Fibroblast of skin of left biceps (primary cell): Measurements from ENCODE around the gene TMEM88.
"Not testable (repeated sequence)": the region's sequence is repeated elsewhere in the genome, so short reads cannot be mapped to it uniquely, and the experiment has no call there.

Experiments used
- DNase-seq, 2 experiments: peaks; one replicate each; pipeline ENCODE4 v3.0.0-alpha.2; 2013; ENCODE audit warnings: low read depth in 2 of 2

TMEM88 gene

DNA sequence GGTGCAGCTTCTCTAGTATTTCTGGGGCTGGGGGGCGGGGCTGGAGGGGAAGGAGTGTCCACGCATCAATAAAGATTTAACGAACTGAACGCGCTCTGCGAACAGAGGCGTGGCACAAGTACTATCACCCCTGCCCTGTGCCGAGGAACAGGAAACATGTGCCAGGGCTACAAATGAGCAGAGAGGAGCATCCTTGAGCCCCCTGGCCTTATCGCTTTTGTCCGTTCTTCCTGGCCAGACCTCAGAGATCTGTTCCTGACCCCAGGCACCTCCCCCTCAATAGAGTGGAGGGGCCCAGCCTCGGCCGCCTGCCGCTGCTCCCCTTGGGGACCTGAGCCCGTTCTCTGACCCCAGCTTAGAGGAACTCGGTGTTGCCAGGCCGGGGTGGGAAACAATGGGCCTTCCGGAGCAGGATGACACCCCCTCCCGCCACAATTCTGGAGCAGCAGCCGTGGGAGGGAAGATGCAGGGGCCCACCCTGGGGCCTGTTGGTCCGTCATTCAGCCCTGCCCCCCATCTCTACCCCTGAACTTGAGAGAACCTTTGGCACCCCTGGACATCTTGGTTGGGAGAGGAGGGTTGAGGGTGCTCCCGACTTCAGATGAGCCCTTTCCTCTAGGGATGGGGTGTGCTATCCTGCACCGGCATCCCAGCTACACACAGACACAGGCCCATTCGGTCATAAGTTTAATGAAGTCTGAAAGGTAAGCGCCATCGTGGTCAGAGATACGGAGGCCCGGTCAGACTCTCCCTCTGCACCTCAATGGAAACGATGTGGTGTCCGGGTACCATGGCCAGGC is 1.3 kb downstream of the TMEM88 start:
- no peak for DNase-seq

DNA sequence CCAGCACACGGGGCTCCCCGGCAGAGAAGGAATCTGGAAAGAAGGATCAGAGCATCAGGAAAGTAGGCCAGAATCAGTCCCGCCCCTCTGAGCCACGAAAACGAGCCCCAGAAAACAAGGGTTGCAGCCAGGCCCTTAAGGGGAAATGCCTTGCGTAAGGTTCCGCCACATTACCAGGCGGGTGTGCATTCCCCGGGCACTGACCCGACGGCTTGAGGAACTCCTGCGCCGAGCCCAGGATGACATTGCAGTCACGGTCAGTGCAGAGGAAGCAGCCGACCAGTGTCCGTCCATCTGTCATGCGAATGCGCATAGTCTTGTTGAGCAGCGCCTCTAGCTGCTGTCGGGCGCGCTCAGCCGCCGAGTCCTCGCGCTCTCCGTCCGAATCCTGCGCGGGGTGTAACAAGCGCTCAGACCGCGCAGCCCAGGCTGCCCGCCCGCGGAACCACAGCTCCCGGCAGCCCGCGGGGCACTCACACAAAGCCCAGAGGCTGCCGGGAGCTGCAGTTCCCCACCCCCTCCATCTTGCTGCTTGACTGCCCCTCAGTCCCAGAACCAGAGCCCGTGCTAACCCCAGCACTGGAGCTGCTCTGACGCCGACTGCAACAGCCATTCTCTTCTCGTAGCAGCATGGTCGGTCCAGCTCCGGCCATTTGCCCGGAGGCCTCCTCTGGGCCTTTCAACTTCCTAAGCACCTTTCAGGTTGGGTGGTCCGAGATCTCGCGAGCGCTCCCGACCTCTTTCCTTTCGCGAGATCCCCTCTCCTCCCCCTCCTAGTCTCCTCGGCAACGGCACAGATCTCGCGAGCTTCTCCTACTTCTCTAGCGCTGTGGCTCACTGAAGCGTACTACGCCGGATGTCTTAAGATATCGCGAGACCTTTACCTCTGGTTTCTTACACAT is 2.2 kb downstream of the TMEM88 start, which contains the start of gene NAA38:
TSS of gene NAA38 (minus strand) at position 749 of the 902 bp plus-strand sequence. CDS start at position 653, 96 bp downstream.
- peak; percentile 99 for DNase-seq

DNA sequence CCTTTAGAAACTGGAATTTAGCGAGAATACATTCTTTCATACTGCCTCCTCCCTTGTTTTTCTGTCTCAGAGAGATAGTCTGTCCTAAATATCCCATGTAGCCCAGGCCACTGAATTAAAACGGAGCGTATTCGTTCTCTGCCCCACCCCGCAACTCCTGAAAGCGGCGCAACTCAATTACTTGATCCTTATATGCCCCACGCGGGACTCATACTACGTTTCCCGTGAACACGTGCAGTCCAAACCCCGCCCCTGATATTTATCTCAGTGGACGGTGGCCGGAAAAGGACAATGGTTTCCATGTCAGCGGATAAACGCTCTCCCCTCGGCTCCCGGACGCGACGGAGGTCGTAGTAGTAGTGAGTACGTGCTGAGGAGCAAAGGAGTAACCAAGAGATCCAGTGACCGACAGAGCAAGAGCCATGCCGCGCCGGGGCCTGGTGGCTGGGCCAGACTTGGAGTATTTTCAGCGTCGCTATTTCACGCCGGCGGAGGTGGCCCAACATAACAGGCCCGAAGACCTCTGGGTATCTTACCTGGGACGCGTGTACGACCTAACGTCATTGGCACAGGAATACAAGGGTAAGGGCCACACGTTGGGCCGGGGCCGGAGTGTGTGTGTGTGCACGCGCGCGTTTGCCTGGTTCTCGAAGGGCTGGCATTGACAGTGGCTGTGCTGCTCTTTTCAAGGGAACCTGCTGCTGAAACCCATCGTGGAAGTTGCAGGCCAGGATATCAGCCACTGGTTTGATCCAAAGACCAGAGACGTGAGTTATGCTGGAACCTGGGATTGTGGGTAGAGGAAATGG is 3.1 kb downstream of the TMEM88 start, which contains the start of gene CYB5D1:
TSS of gene CYB5D1 (plus strand) at position 291 of the 809 bp plus-strand sequence. CDS start at position 423, 132 bp downstream.
- DNase-seq = peak; percentile 85 to 86

DNA sequence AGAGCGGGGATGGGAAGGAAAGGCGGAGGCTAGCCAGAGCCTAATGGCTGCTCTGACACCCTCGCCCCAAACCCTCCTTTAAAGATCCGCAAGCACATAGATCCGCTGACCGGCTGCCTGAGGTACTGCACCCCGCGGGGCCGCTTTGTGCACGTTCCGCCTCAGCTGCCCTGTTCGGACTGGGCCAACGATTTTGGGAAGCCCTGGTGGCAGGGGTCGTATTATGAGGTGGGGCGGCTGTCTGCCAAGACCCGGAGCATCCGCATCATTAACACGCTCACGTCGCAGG is 3.6 kb downstream of the TMEM88 start:
- no peak for DNase-seq

DNA sequence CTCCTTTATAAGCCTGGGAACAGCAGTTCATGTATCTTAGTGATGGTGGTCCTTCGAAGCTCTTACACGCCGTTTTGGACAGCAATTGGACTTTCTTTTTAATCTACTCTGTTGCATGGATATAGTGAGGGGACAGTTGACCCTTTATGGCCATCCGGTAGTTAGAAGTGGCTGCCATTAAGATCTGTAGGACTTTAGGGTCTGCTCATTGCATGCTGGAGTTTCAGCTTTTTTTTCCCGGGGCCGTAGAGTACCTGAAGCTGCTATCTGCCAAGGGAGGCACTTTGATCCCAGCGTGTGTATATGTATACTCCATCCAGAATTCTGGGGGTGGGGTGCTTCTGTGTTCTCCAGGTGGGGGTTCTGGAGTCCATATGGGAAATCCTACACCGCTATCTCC is 4.2 kb downstream of the TMEM88 start:
- no peak for DNase-seq

DNA sequence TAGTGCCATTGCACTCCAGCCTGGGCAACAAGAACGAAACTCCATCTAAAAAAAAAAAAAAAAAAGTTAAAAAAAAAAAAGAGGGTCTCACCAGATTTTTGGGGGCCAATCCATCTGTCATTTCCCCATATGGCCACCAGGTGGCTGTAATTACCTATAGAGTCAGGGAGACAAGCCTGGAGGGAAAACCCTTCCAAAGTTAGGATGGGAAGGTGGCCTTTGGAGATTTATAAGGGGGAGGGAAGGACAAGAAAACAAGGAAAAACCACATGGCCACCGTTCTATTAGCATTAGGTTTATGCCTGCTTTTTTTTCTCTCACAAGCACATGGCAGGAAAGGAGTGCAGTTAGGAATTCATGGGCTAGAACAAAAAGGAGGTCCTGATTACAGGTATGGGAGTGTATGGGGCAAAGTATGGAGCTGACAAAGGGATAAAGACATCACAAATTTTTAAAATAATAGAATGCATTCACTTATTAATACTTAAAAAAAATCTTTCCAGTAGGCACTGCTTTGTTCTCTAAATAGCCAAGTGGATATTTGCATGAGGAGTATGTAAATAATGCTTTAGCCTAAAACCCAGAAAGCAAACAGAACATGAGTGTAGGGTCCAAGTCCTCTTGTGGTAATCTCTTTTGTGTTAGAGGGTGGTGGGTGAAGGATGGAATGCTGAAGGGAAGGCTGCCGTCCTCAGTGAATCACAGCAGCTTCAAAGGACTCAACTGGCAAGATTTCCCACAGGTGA is 8.0 kb downstream of the TMEM88 start:
- DNase-seq = no peak

DNA sequence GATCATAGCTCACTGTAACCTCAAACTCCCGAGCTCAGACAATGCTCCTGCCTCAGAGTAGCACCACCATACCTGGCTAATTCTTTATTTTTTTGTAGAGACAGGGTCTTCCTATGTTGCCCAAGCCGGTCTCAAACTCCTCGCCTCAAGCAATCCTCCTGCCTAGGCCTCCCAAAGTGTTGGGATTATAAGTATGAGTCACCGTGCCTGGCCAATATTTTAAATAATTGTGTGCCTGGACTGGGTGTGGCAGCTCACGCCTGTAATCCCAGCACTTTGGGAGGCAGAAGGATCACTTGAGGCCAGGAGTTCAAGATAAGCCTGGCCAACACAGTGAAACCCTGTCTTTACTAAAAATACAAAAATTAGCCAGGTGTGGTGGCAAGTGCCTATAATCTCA is 9.5 kb downstream of the TMEM88 start:
- not testable (repeated sequence) for DNase-seq

DNA sequence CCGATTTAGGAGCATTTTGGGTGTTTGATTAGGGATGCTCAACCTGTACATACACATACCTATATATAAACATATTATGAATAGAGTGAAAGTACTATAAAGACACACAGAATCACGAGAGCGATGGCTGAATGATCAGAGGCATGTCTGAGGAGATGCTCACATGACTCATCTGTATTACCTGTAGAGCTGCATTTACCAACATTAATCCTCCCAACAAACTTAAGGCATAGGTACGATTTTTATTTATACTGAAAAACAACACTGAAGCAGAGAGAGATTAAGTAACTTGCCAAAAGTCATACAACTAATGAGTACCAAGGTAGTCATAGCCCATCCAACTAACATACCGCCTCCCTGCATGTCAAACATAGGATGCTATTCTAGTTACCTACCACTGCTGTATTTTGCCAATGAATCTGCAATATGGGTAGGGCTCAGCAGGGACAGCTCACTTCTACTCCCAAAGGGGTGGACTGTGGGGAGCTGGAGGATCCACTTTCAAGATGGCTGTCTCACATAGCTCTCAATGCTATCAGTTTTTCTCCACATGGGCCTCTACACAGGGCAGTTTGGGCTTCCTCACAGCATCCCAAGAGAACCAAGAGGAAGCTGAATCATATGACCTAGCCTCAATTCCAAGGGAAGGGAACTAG is 10.3 kb downstream of the TMEM88 start:
- DNase-seq = no peak

DNA sequence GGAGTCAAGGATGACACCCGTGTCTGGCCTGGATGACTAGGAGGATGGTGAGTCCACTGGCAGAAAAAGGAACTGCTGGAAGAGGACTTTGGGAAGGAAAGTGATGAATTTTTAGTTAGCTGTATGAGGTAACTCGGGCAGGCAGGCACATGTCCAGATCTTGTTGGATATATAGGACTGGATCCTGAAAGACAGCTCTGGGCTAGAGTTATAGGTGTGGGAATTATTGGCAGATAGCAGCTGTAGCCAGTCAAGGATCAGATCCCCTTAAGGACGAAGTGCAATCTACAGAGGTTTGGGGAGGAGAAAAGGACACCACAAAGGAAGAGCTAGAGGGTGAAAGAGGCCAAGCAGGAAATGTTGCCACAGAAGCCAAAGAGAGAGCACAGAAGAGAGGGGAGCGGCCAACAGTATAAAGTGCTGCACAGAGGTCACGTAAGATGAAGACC is 13.0 kb downstream of the TMEM88 start:
- no peak for DNase-seq

DNA sequence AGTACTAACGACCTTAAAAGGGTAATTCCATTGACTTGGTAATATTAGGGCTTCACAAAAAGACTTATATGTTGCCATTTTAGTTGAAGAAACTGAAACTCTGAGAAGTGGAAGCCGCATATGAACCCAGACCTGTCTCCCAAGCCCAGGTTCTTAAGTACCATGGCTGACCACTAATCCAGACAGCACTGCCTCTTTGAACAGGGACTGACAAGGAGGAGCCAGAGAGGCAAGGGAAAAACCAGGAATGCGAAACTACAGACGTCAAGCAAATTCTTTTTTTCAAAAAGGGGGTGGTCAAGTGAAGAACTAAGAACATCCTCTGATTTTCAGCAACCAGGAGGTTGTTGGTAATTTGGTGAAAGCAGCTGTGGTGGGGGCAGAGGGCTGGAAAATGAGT is 18.2 kb downstream of the TMEM88 start:
- no peak for DNase-seq

DNA sequence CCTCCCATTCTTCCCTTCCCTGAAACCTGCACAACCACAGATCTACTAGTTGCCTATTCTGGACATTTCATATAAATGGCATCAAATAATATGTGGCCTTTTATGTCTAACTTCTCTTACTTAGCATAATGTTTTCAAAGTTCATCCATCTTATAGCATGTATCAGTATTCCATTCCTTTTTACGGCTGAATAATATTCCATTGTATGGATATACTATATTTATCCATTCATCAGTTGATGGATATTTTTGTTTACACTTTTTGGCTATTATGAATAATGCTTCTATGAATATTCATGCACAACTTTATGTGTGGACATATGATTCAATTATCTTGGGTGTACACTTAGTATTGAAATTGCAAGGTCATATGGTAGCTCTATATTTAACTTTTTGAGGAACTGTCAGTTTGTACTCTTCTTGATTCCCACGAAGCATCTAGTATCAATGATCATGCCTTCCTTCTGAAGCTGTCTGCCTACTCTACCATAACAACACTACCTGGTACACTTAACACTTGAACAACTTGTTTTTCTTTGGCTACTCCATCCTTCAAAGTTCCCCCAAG is 21.0 kb downstream of the TMEM88 start:
- no peak for DNase-seq

DNA sequence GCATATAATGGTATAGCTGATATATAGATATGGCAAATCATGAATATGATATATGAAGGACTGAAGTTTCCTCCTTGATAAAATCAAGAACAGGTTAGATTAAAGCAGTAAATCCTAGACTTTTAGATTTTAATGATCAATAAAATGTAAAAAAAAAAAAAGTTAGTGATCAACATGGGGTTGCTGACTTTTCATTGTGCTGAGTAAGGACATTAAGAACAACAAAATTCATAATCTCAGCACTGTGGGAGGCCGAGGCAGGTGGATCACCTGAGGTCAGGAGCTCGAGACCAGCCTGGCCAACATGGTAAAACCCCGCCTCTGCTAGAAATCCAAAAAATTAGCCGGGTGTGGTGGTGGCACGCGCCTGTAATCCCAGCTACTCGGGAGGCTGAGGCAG is 23.4 kb downstream of the TMEM88 start:
- DNase-seq = no peak

DNA sequence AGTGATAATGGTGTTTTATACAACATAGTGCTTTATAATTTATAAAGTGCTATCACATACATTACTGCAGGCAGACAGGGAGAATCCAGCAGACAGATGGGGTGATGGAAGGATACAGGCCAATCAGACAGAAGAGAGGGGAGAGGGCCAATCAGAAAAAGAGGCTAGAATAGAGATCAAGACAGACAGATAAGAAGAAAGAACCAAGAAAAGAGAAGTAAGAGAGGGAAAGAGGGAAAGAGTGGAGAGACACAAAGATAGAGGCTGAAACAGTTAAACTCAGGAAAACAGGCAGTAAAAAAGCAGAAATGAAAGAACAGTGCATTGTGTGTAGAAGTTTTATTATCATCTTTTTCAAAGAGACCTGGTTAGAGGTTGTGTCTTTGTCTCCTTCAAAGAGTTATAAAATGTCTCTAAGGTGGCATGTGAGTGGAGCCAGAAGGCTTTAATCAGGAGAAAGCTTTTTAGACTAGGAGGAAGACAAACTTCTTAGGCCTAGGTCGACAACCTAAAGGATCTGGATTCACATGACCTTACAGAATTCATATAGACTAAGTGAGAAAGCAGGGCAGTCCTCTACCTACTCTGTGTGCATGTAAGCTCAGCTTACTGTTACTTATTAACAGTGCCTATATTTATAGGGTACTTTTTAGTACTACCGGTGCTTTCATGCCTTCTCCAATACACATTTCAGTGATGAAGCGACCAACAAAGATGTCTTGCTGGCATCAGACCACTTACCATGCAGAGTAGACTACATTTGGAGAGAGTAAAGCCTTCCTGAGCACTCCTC is 25.4 kb downstream of the TMEM88 start:
- no peak for DNase-seq

DNA sequence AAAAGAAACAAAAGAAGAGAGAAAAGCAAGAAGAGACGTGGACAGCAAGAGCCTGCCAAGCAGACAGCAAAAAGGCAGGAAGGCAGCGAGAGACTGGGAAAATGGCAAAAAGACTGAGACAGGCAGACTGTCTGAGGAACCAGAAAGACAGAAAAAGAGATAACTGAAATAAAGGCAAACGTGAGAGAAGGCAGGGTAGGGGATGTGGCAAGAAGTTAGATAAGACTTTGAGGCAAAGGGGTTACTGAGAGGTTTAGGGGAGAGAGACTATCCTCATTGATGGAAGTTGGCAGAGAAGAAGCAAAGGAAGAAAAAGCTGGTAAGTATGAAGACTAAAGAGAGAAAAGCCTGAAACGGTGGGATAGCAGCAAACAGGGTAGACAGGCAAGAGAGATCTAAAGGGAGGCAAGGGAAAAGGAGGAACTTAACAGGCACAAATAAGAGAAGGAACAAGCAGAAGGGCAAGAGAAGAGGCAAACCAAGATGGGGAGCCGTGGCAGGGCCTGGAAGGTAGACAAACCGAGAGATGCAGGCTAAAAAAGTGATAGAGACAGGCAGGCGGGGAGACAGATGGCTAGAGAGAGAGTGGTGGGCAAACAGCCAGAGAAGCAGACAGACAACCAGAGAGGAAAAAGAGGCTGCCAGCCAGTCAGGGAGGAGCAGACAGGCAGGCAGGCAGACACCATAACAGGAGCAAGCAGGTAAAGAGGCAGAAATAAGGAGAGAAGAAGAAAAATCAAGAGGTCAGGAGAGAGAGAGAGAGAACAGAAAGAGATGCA is 26.6 kb downstream of the TMEM88 start:
- no peak for DNase-seq

DNA sequence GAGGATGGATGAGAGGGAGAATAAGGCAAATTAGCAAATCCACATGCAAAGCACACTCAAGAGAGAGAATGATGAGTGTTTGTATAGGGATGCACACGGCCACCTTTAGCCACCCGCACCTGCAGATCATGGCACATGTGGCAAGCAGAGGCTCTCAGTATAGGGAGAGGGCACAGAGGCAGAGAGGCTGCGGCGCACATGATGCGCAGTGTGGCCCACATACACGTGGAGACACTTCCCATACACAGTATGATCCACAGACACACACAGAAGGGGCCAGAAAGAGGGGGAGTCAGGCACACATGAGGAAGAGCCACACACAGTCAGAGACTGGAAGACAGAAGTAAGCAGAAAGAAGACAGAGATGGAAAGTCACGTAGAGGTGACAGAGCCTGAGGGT is 27.2 kb downstream of the TMEM88 start:
- no peak for DNase-seq

DNA sequence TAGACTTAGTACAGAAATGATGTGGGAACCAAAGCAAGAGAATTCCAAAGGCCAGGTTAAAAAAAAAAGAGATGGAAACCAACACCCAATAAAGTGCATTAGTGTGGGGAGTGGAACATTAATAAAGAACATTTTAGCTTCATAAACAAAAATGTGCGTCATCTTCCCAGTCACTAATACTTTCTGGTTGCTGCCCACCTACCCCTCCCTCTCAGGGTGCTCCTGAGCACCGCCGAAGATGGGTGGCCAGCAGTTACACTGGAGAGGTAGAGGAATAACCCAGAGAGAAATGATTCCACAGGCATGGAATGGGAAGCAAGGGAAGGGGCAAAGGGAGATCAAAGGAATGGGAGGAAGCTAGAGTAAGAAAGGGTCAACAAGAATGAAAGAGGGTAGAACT is 27.8 kb downstream of the TMEM88 start:
- DNase-seq = no peak

DNA sequence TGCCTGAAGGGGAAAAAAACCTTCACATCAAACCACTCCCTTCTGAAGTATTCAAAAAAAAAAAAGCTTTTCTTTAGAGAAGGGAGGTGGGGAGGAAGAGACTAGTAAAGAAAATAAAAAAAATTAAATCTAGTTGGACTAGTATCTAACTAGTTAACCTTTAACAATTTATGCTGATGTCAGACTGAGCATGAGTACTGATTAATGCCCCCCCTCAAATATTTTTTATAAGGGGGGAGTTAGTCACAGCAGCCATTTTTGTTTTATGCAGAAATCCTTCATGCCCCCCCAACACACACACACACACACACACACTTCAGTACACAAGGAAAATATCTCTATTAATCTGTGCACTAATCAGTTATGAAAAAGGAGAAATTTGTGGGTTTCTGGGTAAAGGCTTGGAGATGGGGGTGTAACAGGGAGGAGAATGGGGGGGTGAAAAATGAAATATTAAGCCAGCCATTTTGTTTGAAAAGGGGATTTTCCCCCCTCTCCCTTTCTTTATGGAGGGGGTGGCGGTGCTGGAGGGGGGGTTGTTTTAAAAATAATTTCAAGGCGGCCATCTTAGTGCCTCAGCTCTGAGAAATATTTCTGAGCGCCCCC is 29.0 kb downstream of the TMEM88 start:
- DNase-seq = no peak
